ENCODE results near the gene CORO1C.

DNA sequence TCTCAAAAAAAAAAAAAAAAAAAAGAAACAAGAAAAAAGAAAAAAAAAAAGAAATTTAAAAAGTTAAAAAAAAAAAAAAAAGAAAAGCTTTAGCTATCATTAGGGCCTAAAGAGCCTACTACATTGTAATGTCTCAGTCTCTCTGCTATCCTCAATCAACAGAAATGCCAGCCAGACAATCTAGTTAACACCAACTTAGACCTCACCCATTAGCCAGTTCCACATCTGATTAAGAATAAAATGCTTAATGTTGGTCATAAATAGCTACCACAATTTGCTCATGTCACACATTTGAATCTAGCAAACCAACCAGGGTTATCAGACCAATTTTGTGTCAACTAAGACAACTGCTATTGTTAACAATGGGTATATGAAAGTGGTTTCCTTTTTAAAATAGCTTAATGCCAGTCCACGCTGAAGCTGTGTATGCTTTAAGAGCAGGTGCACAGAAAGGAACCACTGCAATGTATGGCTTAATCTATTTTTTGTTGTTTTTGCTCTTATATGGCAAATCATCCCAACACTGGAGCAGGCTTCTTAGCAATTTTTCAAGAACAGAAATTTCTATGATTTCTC is 52.1 kb downstream of the CORO1C start:
- TF ChIP-seq, protein P1, sequence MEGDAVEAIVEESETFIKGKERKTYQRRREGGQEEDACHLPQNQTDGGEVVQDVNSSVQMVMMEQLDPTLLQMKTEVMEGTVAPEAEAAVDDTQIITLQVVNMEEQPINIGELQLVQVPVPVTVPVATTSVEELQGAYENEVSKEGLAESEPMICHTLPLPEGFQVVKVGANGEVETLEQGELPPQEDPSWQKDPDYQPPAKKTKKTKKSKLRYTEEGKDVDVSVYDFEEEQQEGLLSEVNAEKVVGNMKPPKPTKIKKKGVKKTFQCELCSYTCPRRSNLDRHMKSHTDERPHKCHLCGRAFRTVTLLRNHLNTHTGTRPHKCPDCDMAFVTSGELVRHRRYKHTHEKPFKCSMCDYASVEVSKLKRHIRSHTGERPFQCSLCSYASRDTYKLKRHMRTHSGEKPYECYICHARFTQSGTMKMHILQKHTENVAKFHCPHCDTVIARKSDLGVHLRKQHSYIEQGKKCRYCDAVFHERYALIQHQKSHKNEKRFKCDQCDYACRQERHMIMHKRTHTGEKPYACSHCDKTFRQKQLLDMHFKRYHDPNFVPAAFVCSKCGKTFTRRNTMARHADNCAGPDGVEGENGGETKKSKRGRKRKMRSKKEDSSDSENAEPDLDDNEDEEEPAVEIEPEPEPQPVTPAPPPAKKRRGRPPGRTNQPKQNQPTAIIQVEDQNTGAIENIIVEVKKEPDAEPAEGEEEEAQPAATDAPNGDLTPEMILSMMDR (IDR thresholded peaks at IDR 0.05) = no peak
- TF ChIP-seq POLR2A (IDR thresholded peaks at IDR 0.05; ENCODE audit: low read depth) = no peak
- no peak for TF ChIP-seq EP300 (IDR thresholded peaks at IDR 0.05)
